GM12864 (cell line): ENCODE measurements around the gene LOXL1.
A peak's percentile ranks its signal among the peaks of the same experiment; 100 is the strongest.

Experiments used
- DNase-seq: peaks from one replicate; pipeline ENCODE4 v3.0.0-alpha.2; 2011; ENCODE audit warnings: low read depth
- H3K4me3 ChIP-seq: 2 replicates; pipeline ENCODE4 v1.5.1; 2011; ENCODE audit warnings: mild to moderate bottlenecking, low read depth, low read length, control low read depth
- TF ChIP-seq, protein P1 (sequence below): IDR thresholded peaks from 2 replicates; pipeline ENCODE4 v1.5.1; 2011; ENCODE audit warnings: low read depth, mild to moderate bottlenecking, moderate library complexity, low read length, control low read depth, inconsistent platforms; ENCODE audit errors: missing control alignments

Gene LOXL1

DNA sequence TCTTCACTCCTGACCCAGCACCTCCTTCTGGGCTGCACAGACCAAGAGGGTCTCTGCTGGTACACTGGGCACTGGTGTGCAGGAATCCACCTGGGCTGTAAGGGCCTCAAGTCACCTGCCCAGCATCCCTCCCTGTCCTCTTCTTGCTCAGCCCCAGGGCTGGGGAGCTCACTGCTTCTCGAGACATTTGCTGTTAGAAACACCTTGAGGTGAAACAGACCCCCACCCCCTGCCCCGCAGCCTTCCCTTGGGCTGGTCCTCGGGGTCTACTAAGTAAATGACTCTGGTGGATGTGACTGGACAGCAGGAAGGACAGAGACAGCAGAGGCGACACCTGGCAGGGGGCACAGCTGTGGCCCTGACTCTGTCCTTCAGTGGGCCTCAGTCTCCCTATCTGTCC lies 29.1 kb downstream of the LOXL1 start:
- DNase-seq = no peak
- H3K4me3 ChIP-seq = no peak overlapping the region
- TF ChIP-seq, protein P1, sequence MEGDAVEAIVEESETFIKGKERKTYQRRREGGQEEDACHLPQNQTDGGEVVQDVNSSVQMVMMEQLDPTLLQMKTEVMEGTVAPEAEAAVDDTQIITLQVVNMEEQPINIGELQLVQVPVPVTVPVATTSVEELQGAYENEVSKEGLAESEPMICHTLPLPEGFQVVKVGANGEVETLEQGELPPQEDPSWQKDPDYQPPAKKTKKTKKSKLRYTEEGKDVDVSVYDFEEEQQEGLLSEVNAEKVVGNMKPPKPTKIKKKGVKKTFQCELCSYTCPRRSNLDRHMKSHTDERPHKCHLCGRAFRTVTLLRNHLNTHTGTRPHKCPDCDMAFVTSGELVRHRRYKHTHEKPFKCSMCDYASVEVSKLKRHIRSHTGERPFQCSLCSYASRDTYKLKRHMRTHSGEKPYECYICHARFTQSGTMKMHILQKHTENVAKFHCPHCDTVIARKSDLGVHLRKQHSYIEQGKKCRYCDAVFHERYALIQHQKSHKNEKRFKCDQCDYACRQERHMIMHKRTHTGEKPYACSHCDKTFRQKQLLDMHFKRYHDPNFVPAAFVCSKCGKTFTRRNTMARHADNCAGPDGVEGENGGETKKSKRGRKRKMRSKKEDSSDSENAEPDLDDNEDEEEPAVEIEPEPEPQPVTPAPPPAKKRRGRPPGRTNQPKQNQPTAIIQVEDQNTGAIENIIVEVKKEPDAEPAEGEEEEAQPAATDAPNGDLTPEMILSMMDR = no peak

DNA sequence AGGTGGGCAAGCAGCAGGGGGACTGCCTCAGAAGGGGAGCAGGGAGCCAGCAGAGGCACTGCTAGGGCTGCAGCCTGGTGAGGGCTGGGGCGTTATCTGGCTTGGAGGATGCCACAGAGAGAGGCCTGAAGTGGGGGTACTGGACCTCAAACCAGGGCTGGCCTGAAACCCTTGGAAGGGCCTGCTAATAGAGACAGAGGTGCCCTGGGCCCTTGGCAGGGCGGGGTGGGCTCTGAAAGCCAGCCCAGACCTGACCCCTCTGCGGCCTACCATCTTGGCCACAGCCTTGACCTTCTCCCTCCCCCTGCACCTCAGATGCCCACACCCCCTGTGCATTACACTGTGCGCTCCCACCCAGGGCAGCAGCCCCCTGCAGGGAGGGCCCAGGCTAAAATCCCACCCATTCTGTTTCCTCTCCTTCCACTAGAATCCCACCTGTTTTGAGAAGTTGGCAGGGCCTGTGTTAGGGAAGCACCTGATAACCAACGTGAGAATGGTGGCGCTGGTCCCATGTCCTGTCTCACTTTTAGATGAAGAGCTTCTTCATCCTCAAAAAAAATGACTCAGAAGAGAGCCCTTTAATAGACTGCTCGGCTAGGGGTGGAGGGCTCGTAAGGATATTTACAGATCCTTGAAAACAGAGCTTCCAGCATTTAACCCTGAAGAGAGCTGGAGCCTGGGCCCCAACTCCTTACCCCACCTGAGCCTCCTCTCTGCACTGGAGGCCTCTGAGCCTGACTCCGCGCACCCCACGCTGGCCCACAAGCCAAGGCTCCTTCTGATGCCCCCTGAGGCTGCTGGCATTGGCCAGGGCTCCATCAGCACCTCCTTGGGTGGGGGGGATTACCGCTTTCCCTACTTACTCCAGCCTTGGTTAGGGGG lies 29.8 kb downstream of the LOXL1 start:
- no peak overlapping the region for H3K4me3 ChIP-seq
- TF ChIP-seq, protein P1 = no peak
- DNase-seq = no peak

DNA sequence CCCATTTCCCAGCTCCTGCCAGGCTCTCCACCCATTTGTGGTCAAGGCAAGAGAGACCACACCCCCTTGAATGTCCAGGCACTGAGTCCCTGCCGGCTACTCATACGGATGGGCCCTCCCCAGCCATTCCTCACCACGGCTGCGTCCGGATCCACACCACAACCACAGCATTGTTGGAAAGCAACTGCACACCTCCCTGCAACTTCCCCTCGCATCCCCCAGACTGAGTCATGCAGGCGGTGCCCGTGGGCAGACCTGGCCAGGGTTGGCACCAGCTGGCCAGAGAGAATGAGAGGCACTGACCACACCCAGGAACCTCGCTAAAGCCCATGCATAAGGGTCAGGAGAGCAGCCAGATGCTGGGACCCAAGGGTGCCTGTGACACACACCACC lies 30.5 kb downstream of the LOXL1 start:
- TF ChIP-seq, protein P1 = no peak
- no peak overlapping the region for H3K4me3 ChIP-seq
- DNase-seq = no peak

DNA sequence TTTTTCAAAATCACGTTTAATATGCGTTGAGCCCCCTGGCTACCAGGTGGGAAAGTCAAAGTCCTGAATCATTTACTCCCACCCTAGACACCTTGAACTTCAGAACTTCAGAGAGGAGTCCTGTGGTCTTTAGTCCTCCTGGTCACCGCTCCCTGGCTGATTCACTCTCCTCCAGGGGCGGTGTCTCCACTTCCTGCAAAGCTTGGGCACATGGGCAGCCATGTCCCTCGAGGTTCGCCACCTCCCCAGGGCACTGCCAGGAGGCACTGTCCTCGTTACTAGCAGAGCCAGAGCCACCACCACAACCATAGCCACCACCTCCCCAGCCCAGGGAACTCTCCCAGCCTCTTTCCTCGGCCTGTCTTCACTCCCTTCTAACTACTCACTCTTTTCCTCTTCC lies 31.0 kb downstream of the LOXL1 start:
- no peak for DNase-seq
- H3K4me3 ChIP-seq = no peak overlapping the region
- TF ChIP-seq, protein P1 = no peak

DNA sequence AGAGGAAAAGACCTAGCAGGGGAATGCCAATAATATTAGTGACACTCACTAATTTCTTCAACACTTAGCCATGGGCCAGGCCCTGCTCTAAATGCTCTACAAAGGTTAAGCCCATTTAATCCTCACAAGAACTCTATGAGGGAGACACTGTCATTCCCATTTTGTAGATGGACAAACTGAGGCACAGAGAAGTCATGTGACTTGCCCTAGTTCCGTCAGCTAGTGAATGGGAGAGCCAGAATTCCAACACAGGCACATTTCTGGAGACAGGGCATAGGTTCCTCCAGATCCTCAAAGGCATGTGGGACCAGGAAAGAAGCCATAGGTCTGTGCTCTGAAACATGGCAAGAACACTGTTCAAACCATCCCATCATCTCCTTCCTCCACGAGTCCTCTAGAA lies 31.5 kb downstream of the LOXL1 start:
- no peak overlapping the region for H3K4me3 ChIP-seq
- TF ChIP-seq, protein P1 = no peak
- DNase-seq = no peak

DNA sequence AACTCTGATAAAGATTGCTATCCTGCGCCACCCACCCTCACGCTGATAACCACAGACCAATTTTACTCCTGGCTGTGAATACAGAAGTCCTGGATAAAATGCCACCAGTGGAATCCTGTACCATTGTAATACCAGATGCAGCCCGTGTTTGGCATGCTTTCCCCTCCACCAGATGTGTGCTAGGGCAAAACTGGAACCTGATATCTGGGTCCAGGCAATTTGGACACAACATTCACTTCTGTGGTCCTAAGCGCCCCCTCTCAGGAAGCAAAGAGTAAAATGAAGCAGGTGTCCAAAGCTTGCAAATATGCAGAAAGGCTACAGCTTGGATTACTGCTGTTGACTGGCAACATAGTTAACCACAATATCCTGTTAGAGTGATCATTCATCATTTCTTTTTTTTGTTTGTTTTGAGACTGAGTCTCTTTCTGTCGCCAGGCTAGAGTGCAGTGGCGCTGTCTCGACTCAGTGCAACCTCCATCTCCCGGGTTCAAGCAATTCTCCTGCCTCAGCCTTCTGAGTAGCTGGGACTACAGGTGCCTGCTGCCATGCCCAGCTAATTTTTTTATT lies 32.8 kb downstream of the LOXL1 start:
- H3K4me3 ChIP-seq = no peak overlapping the region
- DNase-seq = no peak
- TF ChIP-seq, protein P1 = peak; percentile 2
